Omental fat pad (tissue), 4 donors: ENCODE measurements around the gene CD320. TPM values are rescaled to one million over a fixed set of nuclear protein-coding genes. Genes with fewer than 3 reads are reported as not detected.
A peak's percentile ranks its signal among the peaks of the same experiment; 100 is the strongest.
"Not testable (repeated sequence)": the region's sequence is repeated elsewhere in the genome, so short reads cannot be mapped to it uniquely, and the experiment has no call there.

Source experiments
- ATAC-seq: fragments of 150-250 bp; one replicate; pipeline ENCODE4 v1.9.1; 2016; ENCODE audit warnings: mild to moderate bottlenecking, moderate library complexity; ENCODE audit not compliant: low FRiP score
- DNase-seq: peaks from one replicate; pipeline ENCODE4 v3.0.0-alpha.2; 2019; ENCODE audit warnings: low spot score
- total RNA-seq, 4 donors: library from RNA; depleted of rRNA; stranded (reverse); fragments of >200 nt; gene quantifications; one replicate each; pipeline ENCODE4 v1.1.0, GENCODE V29; 2016
- TF ChIP-seq, protein P1 (sequence below), 3 donors: fragments of 450-650 bp; IDR thresholded peaks; one replicate each; pipeline ENCODE4 v1.5.1; 2016 to 2017; ENCODE audit warnings: antibody characterized with exemption in 3 of 3, mild to moderate bottlenecking in 3 of 3, moderate library complexity in 2 of 3

CD320 gene
- total RNA-seq, 4 donors from 2014 or later, result 49.3 to 126 (median 79.3) TPM

GRCh38 chr19:8302734-8303133, 5.4 kb downstream of the CD320 start:
- no peak for DNase-seq
- ATAC-seq, result no peak
- TF ChIP-seq, protein P1, sequence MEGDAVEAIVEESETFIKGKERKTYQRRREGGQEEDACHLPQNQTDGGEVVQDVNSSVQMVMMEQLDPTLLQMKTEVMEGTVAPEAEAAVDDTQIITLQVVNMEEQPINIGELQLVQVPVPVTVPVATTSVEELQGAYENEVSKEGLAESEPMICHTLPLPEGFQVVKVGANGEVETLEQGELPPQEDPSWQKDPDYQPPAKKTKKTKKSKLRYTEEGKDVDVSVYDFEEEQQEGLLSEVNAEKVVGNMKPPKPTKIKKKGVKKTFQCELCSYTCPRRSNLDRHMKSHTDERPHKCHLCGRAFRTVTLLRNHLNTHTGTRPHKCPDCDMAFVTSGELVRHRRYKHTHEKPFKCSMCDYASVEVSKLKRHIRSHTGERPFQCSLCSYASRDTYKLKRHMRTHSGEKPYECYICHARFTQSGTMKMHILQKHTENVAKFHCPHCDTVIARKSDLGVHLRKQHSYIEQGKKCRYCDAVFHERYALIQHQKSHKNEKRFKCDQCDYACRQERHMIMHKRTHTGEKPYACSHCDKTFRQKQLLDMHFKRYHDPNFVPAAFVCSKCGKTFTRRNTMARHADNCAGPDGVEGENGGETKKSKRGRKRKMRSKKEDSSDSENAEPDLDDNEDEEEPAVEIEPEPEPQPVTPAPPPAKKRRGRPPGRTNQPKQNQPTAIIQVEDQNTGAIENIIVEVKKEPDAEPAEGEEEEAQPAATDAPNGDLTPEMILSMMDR (IDR thresholded peaks at IDR 0.05), result no peak

GRCh38 chr19:8302357-8302691, 5.8 kb downstream of the CD320 start:
- ATAC-seq (peak; percentile 30), DNase-seq (peak; percentile 21)
- TF ChIP-seq, protein P1 (IDR thresholded peaks at IDR 0.05), result no peak

DNA sequence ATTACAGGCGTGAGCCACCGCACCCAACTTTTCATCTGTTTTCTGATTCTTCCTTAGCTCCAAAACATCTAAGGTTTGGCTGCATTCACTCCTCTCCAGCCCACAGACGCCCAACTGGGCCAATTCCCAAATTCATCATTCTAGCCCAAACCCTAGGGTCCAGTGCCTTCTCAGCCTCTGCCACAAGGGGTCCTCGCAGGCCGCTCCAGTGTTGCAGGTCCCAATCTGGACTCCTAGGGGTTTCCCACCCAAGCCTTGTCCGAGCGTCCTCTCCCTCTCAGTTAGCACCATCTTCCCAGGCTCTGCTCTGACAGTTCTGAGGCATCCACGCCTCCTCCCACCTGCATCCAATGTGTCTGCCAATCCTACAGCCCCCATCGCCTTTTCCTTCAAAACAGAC, 16.8 kb downstream of the CD320 start:
- DNase-seq, result not testable (repeated sequence)
- ATAC-seq, result peak; percentile 57

- not testable (repeated sequence) for ATAC-seq, DNase-seq
Observed at GRCh38 chr19:8276508-8276907, 31.6 kb downstream of the CD320 start.

- TF ChIP-seq, protein P1 (IDR thresholded peaks at IDR 0.05), result no peak
- no peak for DNase-seq
- ATAC-seq, result no peak
Observed at GRCh38 chr19:8269724-8270123, 38.4 kb downstream of the CD320 start.

DNA sequence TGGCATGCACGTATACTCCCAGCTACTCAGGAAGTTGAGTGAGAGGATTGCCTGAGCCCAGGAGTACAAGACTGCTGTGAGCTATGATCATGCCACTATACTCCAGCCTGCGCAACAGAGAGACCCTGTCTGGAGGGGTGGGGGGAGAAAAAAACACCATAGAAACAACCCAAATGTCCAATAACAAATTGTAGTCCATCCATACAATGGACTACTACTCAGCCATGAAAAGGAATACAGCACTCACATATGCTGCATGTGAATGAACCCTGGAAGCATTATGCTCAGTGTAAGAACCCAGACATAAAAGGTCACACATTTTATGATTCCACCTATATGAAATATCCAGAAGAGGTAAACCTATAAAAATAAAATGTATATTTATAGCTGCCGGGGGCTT, 42.3 kb downstream of the CD320 start:
- DNase-seq (no peak), ATAC-seq (no peak)
- TF ChIP-seq, protein P1 (IDR thresholded peaks at IDR 0.05), result no peak

- DNase-seq, ATAC-seq: not testable (repeated sequence)
Observed at GRCh38 chr19:8264248-8264647, 43.9 kb downstream of the CD320 start.

DNA sequence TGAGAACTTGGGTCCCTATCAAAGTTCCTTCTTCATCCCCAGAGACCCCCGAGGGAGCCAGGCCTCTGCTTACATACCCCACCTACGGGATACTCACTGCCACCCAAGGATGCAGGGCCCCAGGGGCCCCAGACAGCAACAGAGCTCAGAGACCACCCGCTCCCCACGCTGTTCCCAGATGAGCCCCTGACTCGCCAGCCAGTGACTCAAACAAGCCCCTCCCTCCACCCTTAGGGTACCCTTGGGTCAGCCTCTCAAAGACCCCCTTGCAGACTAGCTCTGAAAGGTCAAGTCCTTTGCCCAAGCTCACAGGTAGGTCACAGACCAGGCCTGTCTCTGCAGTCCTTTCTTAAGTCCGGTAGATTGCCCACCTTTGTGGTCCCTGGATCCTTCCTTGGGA, 45.7 kb downstream of the CD320 start:
- ATAC-seq (no peak), DNase-seq (no peak)
- TF ChIP-seq, protein P1 (IDR thresholded peaks at IDR 0.05), result no peak

GRCh38 chr19:8261881-8262280, 46.3 kb downstream of the CD320 start:
- TF ChIP-seq, protein P1 (IDR thresholded peaks at IDR 0.05), result no peak
- no peak for ATAC-seq
- DNase-seq, result no peak
